CD1c-positive myeloid dendritic cell (primary cell): ENCODE results near the gene RTP4.

Experiments
- DNase-seq: peaks from one replicate; pipeline ENCODE4 v3.0.0-alpha.2; 2016; ENCODE audit errors: extremely low spot score

Gene RTP4

GRCh38 chr3:187368251-187369088, at the start of gene RTP4:
TSS of gene RTP4 (plus strand) at chr3:187368385. CDS start at chr3:187368442, 57 bp downstream.
- DNase-seq, result peak; percentile 66

- peak; percentile 63 for DNase-seq
These were observed 49.2 kb upstream of the RTP4 start for GRCh38 chr3:187318819-187319616.

- DNase-seq, result peak; percentile 84
These were observed 48.4 kb upstream of the RTP4 start for GRCh38 chr3:187319699-187320302.

GRCh38 chr3:187321766-187322165, 46.4 kb upstream of the RTP4 start:
- DNase-seq, result no peak

- no peak for DNase-seq
These were observed 45.9 kb upstream of the RTP4 start for GRCh38 chr3:187322291-187322690.

- DNase-seq, result no peak
These were observed 45.1 kb upstream of the RTP4 start for GRCh38 chr3:187323091-187323490.

- no peak for DNase-seq
These were observed 42.6 kb upstream of the RTP4 start for GRCh38 chr3:187325632-187326031.

GRCh38 chr3:187327845-187328244, 40.3 kb upstream of the RTP4 start:
- no peak for DNase-seq

- no peak for DNase-seq
These were observed 39.5 kb upstream of the RTP4 start for GRCh38 chr3:187328691-187329090.

GRCh38 chr3:187334904-187335303, 33.3 kb upstream of the RTP4 start:
- DNase-seq, result no peak

- DNase-seq, result no peak
These were observed 31.9 kb upstream of the RTP4 start for GRCh38 chr3:187336322-187336721.

- no peak for DNase-seq
These were observed 27.6 kb upstream of the RTP4 start for GRCh38 chr3:187340578-187340977.

- no peak for DNase-seq
These were observed 25.9 kb upstream of the RTP4 start for GRCh38 chr3:187342255-187342654.

- no peak for DNase-seq
These were observed 24.5 kb upstream of the RTP4 start for GRCh38 chr3:187343670-187344069.

GRCh38 chr3:187352581-187353575, 15.3 kb upstream of the RTP4 start:
- no peak for DNase-seq

- DNase-seq, result no peak
These were observed 10.1 kb upstream of the RTP4 start for GRCh38 chr3:187358068-187358467.

GRCh38 chr3:187359798-187360486, 8.2 kb upstream of the RTP4 start:
- DNase-seq, result no peak

GRCh38 chr3:187360596-187360995, 7.6 kb upstream of the RTP4 start:
- DNase-seq, result no peak

GRCh38 chr3:187361835-187362234, 6.3 kb upstream of the RTP4 start:
- peak; percentile 4 for DNase-seq

- no peak for DNase-seq
These were observed 553 bp upstream of the RTP4 start for GRCh38 chr3:187367561-187368103.
